ENCODE measurements around the gene NEU3.
"Not testable (repeated sequence)": the region's sequence is repeated elsewhere in the genome, so short reads cannot be mapped to it uniquely, and the experiment has no call there.

NEU3 gene

DNA sequence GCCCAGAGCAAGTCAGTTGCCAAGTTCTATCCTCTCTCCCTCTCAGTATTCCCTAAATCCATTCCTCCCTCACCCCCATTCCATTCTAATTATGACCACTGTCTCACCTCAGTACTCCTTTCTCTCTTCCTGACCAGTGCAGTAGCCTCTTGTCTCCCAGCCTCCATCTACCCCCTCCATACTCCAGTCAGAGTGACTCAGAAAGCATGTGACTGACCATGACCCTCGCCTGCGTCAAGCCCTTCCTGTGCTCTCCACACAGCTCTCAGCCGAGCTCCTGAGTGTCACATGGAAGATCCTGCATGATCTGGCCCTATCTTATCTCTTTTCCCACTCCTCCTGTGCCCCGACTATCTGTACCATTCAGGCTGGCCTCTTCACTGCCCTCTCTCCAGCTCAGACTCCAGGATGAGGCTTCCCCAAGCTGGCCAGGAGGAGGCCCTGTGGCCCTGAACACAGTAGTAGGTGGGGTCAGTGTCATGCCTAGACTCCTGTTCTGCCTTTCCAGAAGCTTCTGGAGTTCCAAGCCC, 42.6 kb downstream of the NEU3 start:
- no peak for DNase-seq

DNA sequence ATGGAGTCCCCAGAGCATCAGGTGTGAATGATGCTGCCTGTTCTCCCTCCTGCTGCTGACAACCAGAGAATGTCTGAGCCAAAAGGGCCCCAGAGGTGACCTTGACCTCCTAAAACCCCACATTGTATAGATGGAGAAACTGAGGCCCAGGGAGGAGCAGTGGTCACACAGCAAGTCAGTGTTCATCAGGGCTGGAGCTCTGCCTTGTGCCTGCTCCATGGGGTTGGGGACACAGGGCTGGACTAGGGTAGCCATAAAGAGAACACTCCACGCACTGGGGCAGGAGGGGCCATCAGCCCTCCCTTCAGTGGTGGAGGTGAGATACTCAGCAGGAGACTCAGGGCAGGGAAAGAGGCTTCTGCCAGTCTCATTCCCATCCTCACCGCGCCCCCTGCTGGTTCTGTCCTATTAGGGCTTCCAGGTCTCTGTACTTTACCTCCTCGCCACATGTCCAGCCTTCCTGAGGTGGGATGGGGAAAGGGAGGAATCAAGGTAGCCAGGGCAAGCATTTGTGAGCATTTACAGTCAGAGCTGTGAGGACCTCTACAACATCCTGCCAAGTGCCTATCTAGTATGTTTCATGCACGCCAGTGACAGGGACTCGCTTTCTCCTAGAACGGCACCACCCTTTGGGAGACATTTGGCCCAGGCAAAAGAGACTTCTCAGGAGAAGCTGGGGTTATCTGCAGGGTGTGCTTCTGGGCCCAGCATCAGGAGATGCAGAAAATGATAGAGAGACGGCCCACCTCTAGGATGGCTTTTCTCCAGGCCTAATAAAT, 43.2 kb downstream of the NEU3 start:
- peak in 4 of 5 experiments; percentile 21 to 52 (median 40) for DNase-seq

DNA sequence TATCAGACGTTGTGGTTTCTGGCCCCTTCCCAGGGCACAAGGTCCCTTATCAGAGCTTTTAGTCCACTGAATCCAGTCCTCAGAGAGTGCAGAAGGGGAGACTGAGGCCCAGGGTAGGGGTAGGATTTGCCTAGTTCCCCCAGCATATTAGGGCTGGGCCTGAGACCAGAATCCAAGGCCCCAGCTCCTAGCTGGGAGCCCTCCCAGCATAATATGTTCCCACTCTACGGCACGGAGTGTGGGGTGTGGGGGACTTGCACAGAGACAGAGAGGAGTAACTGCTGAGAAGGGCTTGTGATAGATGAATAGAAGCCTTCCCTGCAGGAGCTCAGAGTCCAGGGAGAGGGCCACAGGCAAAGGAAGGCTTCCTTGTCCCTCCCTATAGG, 43.8 kb downstream of the NEU3 start:
- DNase-seq, result no peak

DNA sequence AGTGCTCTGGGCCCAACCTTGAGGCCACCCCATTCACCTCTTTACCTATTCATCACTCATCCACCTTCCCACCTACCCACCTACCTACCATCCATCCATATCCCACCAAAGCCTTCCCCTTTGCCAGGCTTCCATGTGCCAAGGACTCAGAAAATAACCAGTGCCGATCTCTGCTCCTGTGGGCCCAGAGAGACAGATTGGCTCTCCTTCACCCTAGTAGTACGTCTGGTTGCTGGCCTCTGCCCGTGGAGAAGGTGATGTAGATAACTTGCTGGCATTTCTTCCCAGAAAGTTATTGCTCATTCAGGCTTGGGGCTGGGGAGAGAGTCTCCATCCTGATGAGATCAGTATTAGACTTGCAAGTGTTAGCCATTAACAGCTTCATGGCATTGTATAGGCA, 45.2 kb downstream of the NEU3 start:
- DNase-seq, result no peak

DNA sequence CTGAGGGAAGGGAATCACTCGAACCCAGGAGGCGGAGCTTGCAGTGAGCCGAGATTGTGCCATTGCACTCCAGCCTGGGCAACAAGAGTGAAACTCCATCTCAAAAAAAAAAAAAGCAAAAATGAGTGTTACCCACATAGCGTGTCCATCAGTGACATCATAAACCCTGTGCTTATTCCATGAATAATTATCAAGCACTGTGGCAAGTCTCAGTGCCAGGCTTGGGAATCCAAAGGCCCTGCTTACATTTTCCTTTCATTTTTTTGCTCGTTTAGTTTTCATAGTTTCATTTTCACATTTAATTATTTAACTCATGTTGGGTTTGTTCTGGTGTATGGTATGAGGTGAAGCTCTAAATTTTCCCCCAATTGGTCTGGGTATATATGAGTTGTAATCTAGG, 46.5 kb downstream of the NEU3 start:
- DNase-seq, result no peak

DNA sequence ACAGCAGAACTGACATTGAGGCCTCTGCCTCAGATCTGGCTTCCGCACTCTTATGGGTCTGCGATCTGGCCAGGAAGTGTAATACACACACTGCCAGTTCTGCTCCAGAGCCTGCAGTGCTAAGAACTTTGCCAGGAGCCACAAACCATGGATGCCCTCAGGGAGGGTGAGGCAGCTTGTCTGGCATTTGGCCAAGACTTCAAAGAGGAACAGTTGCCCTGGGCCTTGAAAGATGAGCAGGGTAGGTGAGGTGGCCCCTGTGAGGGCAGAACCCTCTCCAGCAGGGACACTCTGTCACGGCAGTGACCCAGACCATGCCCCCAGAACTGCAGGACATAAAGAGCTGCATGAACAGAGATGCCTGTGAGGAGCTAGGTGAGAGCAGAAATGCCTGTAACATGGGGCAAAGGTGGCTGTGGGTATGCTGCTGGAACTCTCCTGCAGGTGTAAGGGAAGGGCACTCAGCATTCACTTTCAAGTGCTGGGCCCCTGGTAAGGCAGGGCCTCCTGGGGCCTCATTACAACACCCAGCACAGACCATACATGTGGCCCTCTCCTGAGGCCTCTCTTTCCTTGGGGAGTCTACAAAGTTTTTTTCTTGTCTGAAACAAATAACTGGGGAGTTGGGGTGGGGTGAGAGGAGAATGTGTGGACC, 47.3 kb downstream of the NEU3 start:
- no peak for DNase-seq

DNA sequence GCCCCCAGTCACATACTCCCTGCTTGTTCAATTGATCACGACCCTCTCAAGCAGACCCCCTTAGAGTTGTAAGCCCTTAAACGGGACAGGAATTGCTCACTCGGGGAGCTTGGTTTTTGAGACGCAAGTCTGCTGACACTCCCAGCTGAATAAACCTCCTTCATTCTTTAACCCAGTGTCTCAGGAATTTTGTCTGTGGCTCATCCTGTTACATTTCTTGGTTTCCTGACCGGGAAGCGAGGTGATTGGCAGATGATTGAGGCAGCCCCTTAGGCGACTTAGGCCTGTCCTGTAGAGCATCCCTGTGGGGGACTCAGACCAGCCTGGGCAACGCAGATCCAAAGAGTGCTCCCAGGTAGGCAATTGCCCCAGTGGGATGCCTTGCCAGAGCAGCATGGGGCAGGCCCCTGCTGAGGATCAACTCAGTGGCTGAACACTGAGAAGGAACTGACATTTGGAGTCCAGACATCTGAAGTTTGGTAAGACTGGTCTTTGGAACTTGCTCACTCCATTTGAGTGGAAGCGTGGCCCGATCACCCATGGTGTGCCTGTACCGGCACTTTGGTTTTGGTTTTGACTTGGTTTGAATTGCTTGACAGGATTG, 51.5 kb downstream of the NEU3 start:
- DNase-seq, result no peak

DNA sequence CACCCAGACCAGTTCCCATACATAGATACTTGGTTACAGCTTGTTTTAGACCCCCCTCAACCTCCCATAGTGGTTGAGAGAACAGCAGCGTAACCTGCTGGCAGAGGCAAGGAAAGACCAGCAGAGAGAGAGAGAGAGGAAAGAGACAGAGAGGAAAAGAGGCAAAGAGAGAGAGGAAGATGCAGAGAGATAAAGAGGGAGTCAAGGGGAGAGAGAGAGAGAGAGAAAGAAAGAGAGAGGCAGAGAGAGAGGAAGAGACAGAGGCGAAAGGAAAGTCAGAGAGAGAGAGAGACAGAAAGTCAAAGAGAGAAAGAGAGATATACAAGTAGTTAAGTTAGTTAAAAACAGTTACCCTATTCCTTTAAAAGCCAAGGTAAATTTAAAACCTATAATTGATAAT, 52.5 kb downstream of the NEU3 start:
- no peak for DNase-seq

DNA sequence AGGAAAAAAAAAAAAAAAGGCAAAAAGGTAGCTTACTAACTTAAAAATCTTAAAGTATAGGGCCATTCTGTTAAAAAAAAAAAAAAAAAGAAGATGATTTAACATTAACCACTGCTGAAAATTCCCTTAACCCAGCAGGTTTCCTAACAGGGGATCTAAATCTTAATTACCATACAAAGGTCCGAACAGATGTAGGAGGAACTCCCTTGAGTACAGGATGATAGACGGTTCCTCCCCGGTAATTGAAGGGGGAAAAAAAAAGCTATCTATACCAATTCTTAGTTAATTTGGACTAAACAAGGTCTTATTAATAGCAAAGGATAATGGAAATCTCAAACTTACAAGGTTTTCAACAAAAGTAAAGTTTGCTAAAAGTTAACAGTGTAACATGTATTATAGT, 53.1 kb downstream of the NEU3 start:
- not testable (repeated sequence) for DNase-seq

DNA sequence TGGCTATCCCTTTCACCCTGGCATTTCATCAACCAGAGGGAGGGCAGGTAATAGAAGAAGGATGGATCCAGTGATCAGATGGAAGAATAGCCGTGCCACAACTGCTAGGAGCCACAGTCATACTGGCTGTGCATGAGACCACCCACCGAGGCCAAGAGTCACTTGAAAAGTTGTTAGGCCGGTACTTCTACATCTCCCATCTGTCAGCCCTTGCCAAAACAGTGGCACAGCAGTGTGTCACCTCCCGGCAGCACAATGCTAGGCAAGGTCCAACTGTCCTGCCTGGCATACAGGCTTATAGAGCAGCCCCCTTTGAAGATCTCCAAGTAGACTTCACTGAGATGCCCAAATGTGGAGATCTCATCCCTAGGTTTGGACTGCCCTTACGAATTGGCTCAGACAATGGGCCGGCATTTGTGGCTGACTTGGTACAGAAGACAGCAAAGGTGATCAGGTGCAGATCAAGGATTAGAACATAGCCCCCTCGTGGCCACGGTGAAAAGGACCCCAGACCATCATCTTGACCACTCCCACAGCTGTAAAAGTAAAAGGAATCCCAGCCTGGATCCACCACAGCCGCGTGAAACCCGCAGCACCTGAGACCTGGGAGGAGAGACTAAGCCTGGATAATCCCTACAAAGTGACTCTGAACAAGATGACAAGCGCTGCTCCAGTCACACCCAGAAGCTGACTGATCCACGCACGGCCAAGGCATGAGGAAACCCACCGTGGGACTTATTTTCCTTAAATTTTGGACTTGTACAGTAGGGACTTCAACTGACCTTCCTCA, 55.8 kb downstream of the NEU3 start:
- DNase-seq, result not testable (repeated sequence)

DNA sequence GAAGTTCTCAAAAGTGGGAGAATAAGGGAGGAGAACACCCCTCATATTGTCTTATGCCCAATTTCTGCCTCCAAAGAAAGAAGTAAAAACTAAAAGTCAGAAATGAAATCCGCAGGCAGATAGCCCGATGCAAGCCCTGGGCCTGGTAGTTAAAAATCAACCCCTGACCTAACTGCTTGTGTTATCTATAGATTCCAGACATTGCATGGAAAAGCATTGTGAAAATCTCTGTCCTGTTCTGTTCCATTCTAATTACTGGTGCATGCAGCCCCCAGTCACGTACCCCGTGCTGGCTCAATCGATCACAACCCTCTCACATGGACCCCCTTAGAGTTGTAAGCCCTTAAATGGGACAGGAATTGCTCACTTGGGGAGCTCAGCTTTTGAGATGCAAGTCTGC, 57.9 kb downstream of the NEU3 start:
- DNase-seq, result not testable (repeated sequence)

DNA sequence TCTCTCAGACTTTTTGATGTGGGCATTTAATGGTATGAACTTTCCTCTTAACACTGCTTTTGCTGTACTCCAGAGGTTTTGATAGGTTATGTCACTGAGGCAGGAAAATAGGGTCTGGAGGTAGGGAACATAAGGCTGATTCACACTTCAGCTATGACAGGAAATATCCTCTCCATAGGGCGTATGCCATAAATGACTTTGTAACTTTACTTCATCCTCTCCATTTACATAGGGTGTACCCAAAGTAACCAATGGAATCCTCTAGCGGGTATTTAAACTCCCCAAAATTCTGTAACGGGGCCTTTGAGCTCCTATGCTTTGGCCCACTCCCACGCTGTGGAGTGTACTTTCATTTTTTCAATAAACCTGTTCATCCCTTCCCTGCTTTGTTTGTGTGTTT, 58.5 kb downstream of the NEU3 start:
- DNase-seq, result no peak

DNA sequence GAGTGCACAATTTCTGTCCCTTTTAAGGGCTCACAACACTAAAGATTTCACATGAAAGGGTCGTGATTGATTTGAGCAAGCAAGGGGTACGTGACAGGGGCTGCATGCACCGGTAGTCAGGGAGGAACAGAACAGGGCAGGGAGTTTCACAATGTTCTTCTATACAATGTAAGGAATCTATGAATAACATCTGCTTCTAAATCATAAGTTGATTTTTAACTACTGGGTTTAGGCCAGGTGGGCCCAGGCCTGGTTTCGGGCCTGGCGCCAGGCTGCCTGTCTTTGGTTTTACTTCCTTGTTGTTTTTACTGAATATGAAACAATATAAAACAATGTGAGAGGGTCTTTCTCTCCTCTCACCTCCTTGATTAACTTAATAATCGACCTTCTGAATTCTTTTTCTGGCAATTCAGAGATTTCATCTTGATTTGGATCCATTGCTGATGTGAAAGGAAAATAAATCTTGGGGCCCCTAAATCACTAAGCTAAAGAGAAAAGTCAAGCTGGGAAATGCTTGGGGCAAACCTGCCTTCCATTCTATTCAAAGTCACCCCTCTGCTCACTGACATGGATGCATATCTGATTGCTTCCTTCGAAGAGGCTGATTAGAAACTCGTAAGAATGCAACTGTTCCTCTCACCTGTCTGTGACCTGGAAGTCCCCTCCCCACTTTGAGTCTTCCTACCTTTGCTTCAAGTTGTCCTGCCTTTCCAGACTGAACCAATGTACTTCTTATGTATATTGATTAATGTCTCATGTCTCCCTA, 61.0 kb downstream of the NEU3 start:
- DNase-seq, result not testable (repeated sequence)

DNA sequence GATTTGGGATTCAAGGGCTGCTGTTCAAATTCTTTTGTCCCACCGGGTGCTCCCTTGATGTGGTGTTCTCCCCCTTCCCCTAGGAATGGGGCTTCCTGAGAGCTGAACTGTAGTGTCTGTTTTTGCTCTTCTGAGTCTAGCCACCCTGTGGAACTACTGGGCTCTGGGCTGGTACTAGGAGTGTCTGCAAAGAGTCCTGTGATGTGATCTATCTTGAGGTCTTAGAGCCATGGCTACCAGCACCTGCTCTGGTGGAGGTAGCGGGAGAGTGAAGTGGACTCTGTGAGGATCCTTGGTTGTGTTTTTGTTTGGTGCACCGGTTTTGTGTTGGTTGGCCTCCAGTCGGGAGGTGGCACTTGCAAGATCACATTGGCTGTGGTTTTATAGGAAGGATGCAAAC, 61.8 kb downstream of the NEU3 start:
- no peak for DNase-seq

DNA sequence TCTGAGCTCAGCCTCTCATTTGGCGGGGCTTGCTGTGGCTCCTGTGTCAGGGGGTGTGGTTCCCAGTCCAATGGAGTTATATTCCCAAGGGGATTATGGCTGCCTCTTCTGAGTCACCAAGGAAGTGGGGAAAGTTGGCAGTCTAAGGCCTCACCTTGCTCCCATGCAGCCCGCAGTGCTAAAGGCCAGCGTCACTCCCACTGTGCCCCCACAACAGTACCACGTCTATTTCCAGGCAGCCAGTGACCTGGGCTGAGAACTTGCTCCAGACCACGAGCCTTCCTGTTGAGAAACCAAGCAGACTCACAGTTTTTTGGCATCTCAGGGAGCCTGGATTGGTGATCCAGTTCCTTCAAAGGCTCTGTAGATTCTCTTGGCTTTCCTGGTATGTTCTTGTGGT, 62.3 kb downstream of the NEU3 start:
- DNase-seq, result no peak

DNA sequence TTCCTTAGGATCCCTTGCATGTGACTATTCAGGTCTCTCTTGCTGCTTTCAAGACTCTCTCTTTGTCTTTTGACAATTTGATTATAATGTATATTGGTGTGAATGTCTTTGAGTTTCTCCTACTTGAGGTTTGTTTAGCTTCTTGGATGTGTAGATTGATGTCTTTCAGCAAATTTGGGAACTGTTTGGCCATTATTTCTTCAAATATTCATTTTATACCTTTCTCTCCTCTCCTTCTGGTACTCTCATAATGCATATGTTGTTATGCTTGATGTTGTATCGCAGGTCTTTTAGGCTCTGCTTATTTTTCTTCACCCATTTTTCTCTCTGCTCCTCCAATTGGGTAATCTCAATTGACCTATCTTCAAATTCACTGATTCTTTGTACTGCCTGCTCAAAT, 63.7 kb downstream of the NEU3 start:
- no peak for DNase-seq

DNA sequence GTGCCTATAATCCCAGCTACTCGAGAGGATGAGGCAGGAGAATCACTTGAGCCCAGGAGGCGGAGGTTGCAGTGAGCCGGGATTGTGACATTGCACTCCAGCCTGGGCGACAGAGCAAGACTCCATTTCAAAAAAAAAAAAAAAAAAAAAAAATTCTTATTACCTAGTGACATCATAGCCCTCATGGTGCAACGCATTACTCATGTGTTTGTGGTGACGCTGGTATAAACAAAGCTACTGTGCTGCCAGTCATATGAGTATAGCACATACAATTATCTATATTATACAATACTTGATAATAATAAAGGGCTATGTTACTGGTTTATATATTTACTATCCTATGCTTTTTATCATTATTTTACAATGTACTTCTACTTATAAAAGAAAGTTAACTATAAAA, 66.8 kb downstream of the NEU3 start:
- no peak for DNase-seq

DNA sequence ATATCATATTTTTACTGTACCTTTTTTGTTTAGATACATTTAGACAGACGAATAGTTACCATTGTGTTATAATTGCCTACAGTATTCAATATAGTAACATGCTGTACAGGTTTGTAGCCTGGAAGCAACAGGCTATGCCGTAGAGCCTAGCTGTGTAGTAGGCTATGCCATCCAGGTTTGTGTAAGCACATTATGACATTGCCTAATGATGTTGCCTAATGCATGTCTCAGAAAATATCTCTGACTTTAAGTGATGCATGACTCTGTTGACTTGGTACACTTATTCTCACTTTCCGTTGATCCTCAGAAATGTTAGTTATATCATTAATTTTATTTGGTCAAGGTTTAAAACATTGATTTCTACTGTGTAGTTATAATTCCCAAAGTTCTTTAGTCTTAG, 68.1 kb downstream of the NEU3 start:
- DNase-seq, result no peak

DNA sequence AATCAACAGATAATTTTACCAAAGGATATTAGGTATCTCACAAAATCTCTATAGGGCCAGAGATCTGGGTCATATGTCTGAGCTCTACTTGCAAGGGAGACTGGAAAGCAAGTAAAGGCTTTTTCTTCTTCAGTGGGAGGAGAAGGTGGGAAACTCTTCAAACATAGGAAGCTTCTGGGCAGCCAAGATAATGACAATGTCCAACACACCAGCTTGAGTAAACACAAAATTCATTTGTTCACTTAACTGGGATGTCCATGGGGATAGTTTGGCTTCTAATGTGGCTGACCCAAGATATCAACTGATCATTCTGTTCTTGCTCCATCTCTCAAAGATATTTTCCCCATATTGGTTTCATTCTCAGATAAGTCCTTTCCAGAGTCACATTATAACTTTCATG, 70.6 kb downstream of the NEU3 start:
- DNase-seq, result no peak

DNA sequence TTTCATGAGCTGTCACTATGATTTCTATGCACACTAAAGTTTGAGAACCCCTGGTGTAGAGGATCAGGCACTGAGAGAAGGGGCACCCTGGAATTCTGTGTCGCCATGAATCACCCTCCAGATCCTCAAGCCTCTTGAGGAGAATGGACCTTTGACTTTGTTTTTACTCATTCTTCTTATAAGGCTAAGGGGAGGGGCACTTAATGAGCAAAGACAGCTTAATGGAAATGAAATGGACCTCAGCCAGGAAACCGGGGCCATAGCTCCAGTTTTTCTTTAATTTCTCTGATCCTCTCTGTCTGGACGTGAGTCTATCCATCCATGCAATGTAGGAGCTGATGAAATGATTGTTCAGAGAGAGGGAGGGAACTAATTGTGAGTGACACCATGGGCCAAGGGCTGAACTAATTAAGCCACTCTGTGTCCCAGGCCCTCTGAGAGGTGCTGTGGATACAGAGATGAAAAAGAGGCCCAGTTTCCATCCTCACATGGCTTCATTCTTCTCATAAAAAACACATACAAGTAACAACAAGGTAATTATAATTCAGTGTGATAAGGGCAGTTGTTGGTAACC, 75.1 kb downstream of the NEU3 start:
- DNase-seq, result no peak

DNA sequence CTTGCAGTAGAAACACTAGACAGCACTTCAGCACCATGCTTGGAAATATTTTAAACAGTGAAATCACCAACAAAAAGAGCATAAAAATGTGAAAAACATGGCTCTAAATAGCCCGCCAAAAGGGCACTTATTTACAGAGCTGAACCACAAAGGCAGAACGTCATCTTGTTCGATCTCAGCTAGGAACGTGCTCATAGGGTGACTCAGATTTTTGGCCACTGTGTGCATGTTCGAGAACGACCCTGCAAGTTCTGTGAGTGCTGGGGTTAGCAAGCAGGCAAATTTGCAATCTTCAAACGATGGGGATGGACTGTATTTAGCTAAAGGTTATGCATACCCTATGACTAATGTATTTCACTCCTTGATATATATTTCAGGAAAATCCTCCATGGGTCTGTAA, 77.3 kb downstream of the NEU3 start:
- no peak for DNase-seq

Measured in T-helper 2 cell (primary cell).